ENCODE results near the gene KCNQ1. TPM values are rescaled to one million over a fixed set of nuclear protein-coding genes. Genes with fewer than 3 reads are reported as not detected.

Gene KCNQ1
- total RNA-seq, 1 experiment from 2014 or later = 9.2 TPM

- no peaks in the 10 kb centered on the region for H3K4me1 Mint-ChIP-seq (ENCODE audit: low read depth, unreplicated experiment)
- H3K27me3 Mint-ChIP-seq (ENCODE audit: unreplicated experiment) = no peaks in the 10 kb centered on the region
- CTCF ChIA-PET = no interaction called here
- no TSS peak for BruUV-seq (replicated peaks)
- intact Hi-C loops (cut with micrococcal nuclease; ENCODE audit: unreplicated experiment) = no loop called here
- TF ChIP-seq CTCF (IDR thresholded peaks at IDR 0.05; ENCODE audit: unreplicated experiment) = no peak
- H3K27ac Mint-ChIP-seq (ENCODE audit: unreplicated experiment) = no peak overlapping the region
- H3K9me3 Mint-ChIP-seq (ENCODE audit: low read depth, unreplicated experiment) = no peaks in the 10 kb centered on the region
- DNase-seq = no peak
- no peaks in the 10 kb centered on the region for H3K36me3 Mint-ChIP-seq (ENCODE audit: insufficient read depth, unreplicated experiment)
- H3K4me3 Mint-ChIP-seq (ENCODE audit: low read depth, unreplicated experiment) = no peak overlapping the region
These were observed 140.2 kb downstream of the KCNQ1 start for GRCh38 chr11:2584812-2585565.

GRCh38 chr11:2585566-2586086 lies 140.8 kb downstream of the KCNQ1 start:
- no peaks in the 10 kb centered on the region for H3K27me3 Mint-ChIP-seq (ENCODE audit: unreplicated experiment)
- DNase-seq = no peak
- intact Hi-C loops (cut with micrococcal nuclease; ENCODE audit: unreplicated experiment) = no loop called here
- CTCF ChIA-PET = no interaction called here
- no peaks in the 10 kb centered on the region for H3K36me3 Mint-ChIP-seq (ENCODE audit: insufficient read depth, unreplicated experiment)
- BruUV-seq (replicated peaks) = no TSS peak
- no peak for TF ChIP-seq CTCF (IDR thresholded peaks at IDR 0.05; ENCODE audit: unreplicated experiment)
- no peaks in the 10 kb centered on the region for H3K9me3 Mint-ChIP-seq (ENCODE audit: low read depth, unreplicated experiment)
- H3K4me3 Mint-ChIP-seq (ENCODE audit: low read depth, unreplicated experiment) = no peak overlapping the region
- no peak overlapping the region for H3K27ac Mint-ChIP-seq (ENCODE audit: unreplicated experiment)
- no peaks in the 10 kb centered on the region for H3K4me1 Mint-ChIP-seq (ENCODE audit: low read depth, unreplicated experiment)

- Mint-ChIP-seq H3K36me3 (ENCODE audit: insufficient read depth, unreplicated experiment) (no peaks in the 10 kb centered on the region), H3K27me3 (ENCODE audit: unreplicated experiment) (no peaks in the 10 kb centered on the region), H3K4me1 (ENCODE audit: low read depth, unreplicated experiment) (no peaks in the 10 kb centered on the region), H3K4me3 (ENCODE audit: low read depth, unreplicated experiment) (no peak overlapping the region), H3K9me3 (ENCODE audit: low read depth, unreplicated experiment) (no peaks in the 10 kb centered on the region), H3K27ac (ENCODE audit: unreplicated experiment) (no peak overlapping the region)
- DNase-seq = no peak
- CTCF ChIA-PET = no interaction called here
- no peak for TF ChIP-seq CTCF (IDR thresholded peaks at IDR 0.05; ENCODE audit: unreplicated experiment)
- no TSS peak for BruUV-seq (replicated peaks)
- intact Hi-C loops (cut with micrococcal nuclease; ENCODE audit: unreplicated experiment) = no loop called here
These were observed 141.4 kb downstream of the KCNQ1 start for GRCh38 chr11:2586087-2586792.

DNA sequence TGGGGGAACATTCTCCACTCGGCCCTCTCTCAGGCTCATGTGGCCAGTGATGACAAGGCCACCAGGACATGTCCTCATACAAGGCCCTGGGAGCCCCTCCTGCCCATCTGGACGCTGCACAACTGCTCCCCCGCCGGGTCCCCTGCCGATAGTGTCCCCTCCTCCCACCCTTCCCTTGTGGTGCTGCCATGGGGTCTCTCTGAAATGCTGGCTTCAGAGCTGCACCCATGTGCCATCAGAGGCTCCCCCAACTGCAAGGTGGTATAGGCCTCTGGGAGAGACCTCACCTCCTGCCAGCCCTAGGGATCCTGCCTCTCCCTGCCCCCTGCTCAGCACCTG lies 142.0 kb downstream of the KCNQ1 start:
- intact Hi-C loops (cut with micrococcal nuclease; ENCODE audit: unreplicated experiment) = no loop called here
- Mint-ChIP-seq H3K4me1 (ENCODE audit: low read depth, unreplicated experiment) (no peaks in the 10 kb centered on the region), H3K36me3 (ENCODE audit: insufficient read depth, unreplicated experiment) (no peaks in the 10 kb centered on the region), H3K27ac (ENCODE audit: unreplicated experiment) (no peak overlapping the region), H3K9me3 (ENCODE audit: low read depth, unreplicated experiment) (no peaks in the 10 kb centered on the region), H3K4me3 (ENCODE audit: low read depth, unreplicated experiment) (no peak overlapping the region), H3K27me3 (ENCODE audit: unreplicated experiment) (no peaks in the 10 kb centered on the region)
- CTCF ChIA-PET = no interaction called here
- BruUV-seq (replicated peaks) = no TSS peak
- no peak for TF ChIP-seq CTCF (IDR thresholded peaks at IDR 0.05; ENCODE audit: unreplicated experiment)
- no peak for DNase-seq

Measured in Calu3 (cell line).